Natural killer cell (primary cell): ENCODE data around the gene ZNF19. TPM values are rescaled to one million over a fixed set of nuclear protein-coding genes. Genes with fewer than 3 reads are reported as not detected.

ENCODE experiments used
- ATAC-seq, 3 donors: fragments of 150-1000 bp in 2 of 3; fragments of 200-7000 bp in 1 of 3; cut with Tn5 transposase; 1 replicate in 1 of 3; 2 replicates in 2 of 3; pipeline ENCODE4 v1.10.0; 2021; ENCODE audit warnings: mild to moderate bottlenecking in 2 of 3, moderate library complexity in 2 of 3
- DNase-seq, 2 donors: peaks; one replicate each; pipeline versions ENCODE4 v3.0.0 to v3.0.0-alpha.2; 2013 to 2021; ENCODE audit warnings: mixed read lengths in 1 of 2
- H3K27ac ChIP-seq: one replicate; pipeline ENCODE4 v1.5.1; 2013; ENCODE audit warnings: mild to moderate bottlenecking, low read length
- H3K27me3 ChIP-seq: one replicate; pipeline ENCODE4 v1.6.1; 2013; ENCODE audit warnings: low read length; ENCODE audit not compliant: control insufficient read depth, insufficient read depth
- H3K36me3 ChIP-seq: one replicate; pipeline ENCODE4 v1.6.1; 2013; ENCODE audit warnings: low read length; ENCODE audit not compliant: control insufficient read depth, insufficient read depth
- H3K4me1 ChIP-seq: one replicate; pipeline ENCODE4 v1.6.1; 2013; ENCODE audit warnings: low read length; ENCODE audit not compliant: control insufficient read depth, insufficient read depth
- H3K4me3 ChIP-seq: one replicate; pipeline ENCODE4 v1.5.1; 2013; ENCODE audit warnings: low read length
- H3K9me3 ChIP-seq: one replicate; pipeline ENCODE4 v1.6.1; 2013; ENCODE audit warnings: low read length; ENCODE audit not compliant: control insufficient read depth, insufficient read depth
- H3K27ac Mint-ChIP-seq, 2 donors: one replicate each; pipeline ENCODE4 v1.8.0; 2022; ENCODE audit warnings: mild to moderate bottlenecking in 2 of 2, mixed read lengths in 2 of 2, moderate library complexity in 1 of 2
- H3K27me3 Mint-ChIP-seq, 2 donors: one replicate each; pipeline ENCODE4 v1.8.0; 2022; ENCODE audit warnings: low read depth in 2 of 2, mixed read lengths in 2 of 2
- H3K36me3 Mint-ChIP-seq: one replicate; pipeline ENCODE4 v1.8.0; 2022; ENCODE audit warnings: mixed read lengths
- H3K4me1 Mint-ChIP-seq, 2 donors: one replicate each; pipeline ENCODE4 v1.8.0; 2022; ENCODE audit warnings: mixed read lengths in 2 of 2
- H3K4me3 Mint-ChIP-seq: one replicate; pipeline ENCODE4 v1.8.0; 2022; ENCODE audit warnings: mild to moderate bottlenecking, moderate library complexity, mixed read lengths
- H3K9me3 Mint-ChIP-seq, 2 donors: one replicate each; pipeline ENCODE4 v1.8.0; 2022; ENCODE audit warnings: mixed read lengths in 2 of 2
- CTCF ChIP-seq: fragments of 200-600 bp; IDR thresholded peaks from one replicate; pipeline ENCODE4 v1.8.0; 2022; ENCODE audit warnings: antibody characterized with exemption
- whole genome bisulfite sequencing: methylation state at CpG from one replicate; pipeline ENCODE4 v1.1.7; 2013; ENCODE audit warnings: missing lambda C conversion rate; ENCODE audit not compliant: insufficient coverage; 5-methylcytosine and 5-hydroxymethylcytosine counted together
- intact Hi-C: fragments of 100-400 bp; cut with micrococcal nuclease; formaldehyde crosslinking; loops from one replicate; pipeline ENCODE4 v1.14.2; 2022
- total RNA-seq, 4 donors: library from RNA; stranded (reverse); fragments of 120-200 nt in 1 of 4; gene quantifications; one replicate each; pipeline versions ENCODE4 v1.2.3 to v1.2.4, GENCODE V29; 2013 to 2022

The ZNF19 gene
- total RNA-seq, 3 donors from 2014 or later (not counting 1 experiment from before 2014, with no cell fraction given): 3.4 to 6.1 (median 3.6) TPM

- peaks cover 19 to 21% of the 10 kb centered on the region in 2 donors for H3K27me3 Mint-ChIP-seq
These were observed 35.7 kb upstream of the ZNF19 start for GRCh38 chr16:71524566-71525553.

GRCh38 chr16:71520550-71520949 lies 31.4 kb upstream of the ZNF19 start:
- Histone ChIP-seq H3K4me3 (no peak overlapping the region), H3K9me3 (no peaks in the 10 kb centered on the region), H3K4me1 (no peaks in the 10 kb centered on the region), H3K27me3 (no peaks in the 10 kb centered on the region), H3K27ac (no peak overlapping the region), H3K36me3 (no peaks in the 10 kb centered on the region)
- DNase-seq: no peak
- Mint-ChIP-seq H3K36me3 (no peaks in the 10 kb centered on the region), H3K9me3 (no peaks in the 10 kb centered on the region), H3K27ac (no peak overlapping the region), H3K27me3 (peaks cover 3% of the 10 kb centered on the region in 2 donors), H3K4me3 (no peak overlapping the region), H3K4me1 (no peaks in the 10 kb centered on the region)
- no peak for ATAC-seq
- no peak for TF ChIP-seq CTCF
- 88% methylated on average over 3 of the region's 3 CpGs for WGBS
- intact Hi-C loops: no loop called here

More at GRCh38 chr16:71524566-71525553, 35.7 kb upstream of the ZNF19 start:
- H3K27me3 ChIP-seq: no peaks in the 10 kb centered on the region
- H3K27ac ChIP-seq: no peak overlapping the region
- H3K9me3 ChIP-seq: no peaks in the 10 kb centered on the region
- ATAC-seq (no peak), DNase-seq (no peak)
- TF ChIP-seq CTCF: no peak
- no peaks in the 10 kb centered on the region for H3K36me3 ChIP-seq
- WGBS: 67% methylated on average over 9 of the region's 16 CpGs
- Mint-ChIP-seq H3K27ac (no peak overlapping the region), H3K36me3 (no peaks in the 10 kb centered on the region), H3K4me3 (no peak overlapping the region), H3K4me1 (no peaks in the 10 kb centered on the region), H3K9me3 (no peaks in the 10 kb centered on the region)
- no peak overlapping the region for H3K4me3 ChIP-seq
- H3K4me1 ChIP-seq: no peaks in the 10 kb centered on the region
- intact Hi-C loops: no loop called here

GRCh38 chr16:71515026-71515425 lies 25.9 kb upstream of the ZNF19 start:
- Histone ChIP-seq H3K4me1 (no peaks in the 10 kb centered on the region), H3K4me3 (no peak overlapping the region), H3K36me3 (no peaks in the 10 kb centered on the region), H3K9me3 (no peaks in the 10 kb centered on the region), H3K27me3 (no peaks in the 10 kb centered on the region), H3K27ac (no peak overlapping the region)
- intact Hi-C loops: no loop called here
- whole genome bisulfite sequencing: 85% methylated on average over 3 of the region's 3 CpGs
- Mint-ChIP-seq H3K27me3 (peaks cover 0 to 5% of the 10 kb centered on the region in 2 donors), H3K9me3 (no peaks in the 10 kb centered on the region), H3K27ac (no peak overlapping the region), H3K4me3 (no peak overlapping the region), H3K36me3 (no peaks in the 10 kb centered on the region), H3K4me1 (no peaks in the 10 kb centered on the region)
- no peak for ATAC-seq
- DNase-seq: no peak
- no peak for TF ChIP-seq CTCF
